ENCODE results near the gene CCNG2.

The CCNG2 gene

DNA sequence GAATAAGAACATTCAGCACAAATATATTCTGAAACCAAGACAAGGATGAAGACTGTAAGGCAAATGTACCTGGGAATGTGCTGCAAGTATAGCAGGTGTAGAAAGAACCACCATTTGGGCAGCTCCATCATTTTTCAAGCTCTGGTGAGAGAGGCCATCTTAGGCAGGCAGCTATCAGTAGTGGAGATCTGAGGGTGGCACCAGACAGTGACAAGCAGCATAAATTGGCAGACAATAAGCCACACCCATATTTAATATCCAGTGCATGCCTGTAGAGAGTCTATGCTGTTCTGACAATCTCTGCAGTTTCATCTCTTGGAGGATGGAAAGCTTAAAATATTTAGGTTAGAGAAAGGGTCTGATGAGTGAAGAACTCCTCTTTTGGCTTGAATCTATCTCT, 22.5 kb downstream of the CCNG2 start:
- no peak for DNase-seq

GRCh38 chr4:77181720-77182119, 24.7 kb downstream of the CCNG2 start:
- no peak for DNase-seq

- no peak for DNase-seq
Observed at GRCh38 chr4:77183777-77184420, 26.9 kb downstream of the CCNG2 start.

DNA sequence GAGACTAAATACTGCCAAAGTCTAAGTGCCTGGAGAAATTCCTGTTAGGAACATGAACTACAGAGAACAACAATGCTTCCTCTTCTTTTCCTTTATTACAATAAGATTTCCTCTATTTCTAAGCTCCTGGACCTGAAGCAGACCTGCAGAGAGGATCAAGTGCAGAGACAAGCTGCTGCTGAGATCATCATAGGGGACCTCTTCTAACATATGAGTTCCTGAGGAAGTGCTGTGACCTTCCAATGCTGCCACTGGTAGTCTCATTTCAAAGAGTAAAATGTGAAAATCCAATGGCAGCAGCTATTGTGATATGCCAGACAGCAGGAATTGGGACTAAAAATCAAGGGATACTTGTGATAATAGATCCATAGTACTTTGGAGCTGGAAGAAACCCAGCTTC, 28.0 kb downstream of the CCNG2 start:
- DNase-seq = no peak

DNA sequence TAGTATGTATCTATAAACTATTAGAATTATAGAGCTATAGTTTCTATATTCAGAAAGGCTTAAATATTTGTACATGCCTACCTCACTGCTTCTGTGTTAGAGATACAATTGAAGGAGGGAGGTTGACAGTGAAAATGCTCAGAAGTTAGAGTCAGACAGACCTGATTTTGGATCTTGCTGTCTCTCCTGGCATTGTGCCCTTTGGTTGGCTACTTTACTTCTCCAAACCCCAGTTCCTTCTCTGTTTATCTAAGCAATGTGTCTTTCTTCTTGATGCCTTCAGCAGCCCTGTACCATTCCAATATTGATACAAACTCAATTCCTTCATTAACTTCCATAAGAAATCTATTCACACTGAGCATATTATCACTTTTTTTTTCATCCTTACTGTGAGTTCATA, 28.7 kb downstream of the CCNG2 start:
- no peak for DNase-seq

DNA sequence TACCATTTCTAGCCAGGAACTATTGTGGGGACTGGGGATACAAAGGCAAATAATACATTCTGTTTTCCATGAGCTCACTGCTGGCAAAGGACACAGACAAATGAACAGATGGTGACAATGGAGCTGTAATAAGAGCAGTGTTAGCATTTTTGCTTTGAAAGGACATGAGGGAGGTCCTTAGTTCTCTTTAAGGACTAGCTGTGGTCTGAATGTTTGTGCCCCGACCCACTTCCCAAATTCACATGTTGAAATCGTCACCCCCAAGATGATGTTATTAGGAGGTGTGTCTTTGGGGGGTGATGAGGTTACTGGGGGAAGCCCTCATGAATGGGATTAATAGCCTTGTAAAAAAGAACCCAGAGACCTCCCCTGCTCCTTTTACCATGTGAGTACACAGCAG, 30.3 kb downstream of the CCNG2 start:
- no peak for DNase-seq

DNA sequence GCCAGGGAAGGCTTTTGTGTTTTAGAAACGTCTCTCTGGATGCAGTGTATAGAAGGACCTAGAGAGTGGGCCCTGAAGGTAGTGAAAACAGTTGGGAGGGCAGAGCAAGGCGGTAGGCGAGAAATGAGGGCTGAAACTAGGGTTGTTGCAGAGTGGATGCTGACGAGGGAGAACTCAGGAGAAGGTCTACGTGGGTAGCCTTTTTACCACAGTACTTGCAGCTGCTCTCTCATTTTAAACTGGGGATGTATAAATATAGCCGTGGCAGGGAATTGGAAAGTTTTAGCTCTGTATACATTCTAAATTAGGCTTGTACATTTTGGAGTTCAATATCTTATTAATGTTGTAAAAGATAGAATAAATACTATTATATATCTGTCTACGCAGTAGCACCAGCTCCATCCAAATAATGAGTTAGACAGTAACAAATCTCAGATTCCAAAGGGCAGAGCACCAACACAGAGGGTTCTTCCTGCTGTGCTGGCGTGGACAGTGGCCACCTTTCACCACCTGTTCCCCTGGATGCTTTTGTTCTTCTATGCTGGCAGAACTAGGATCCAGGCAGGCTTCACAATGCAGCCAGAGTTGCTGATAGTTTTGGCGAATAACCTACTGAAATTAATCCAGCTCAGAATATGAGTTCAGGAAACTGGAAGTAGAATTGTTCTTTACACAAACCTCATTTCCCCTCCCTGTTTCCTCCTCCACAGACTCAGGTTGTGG, 31.7 kb downstream of the CCNG2 start:
- DNase-seq = no peak

DNA sequence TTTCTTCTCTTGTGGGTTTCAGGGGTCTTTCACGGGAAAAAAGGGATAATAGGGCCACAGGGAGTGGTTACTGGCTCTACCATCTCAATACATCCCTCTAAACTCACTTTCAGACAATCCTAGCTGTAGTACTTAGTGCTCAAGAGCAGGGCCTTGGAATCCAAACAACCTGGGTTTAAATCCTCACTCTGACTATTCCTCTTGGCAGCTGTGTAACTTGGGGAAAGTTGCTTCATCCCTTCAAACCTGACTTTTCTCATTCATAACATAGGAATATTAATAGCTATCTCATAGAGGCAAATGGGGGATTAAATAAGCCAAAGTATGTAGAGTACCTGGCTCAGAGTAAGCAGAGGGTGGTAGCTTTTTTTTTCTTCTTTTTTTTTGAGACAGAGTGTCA, 32.4 kb downstream of the CCNG2 start:
- no peak for DNase-seq

DNA sequence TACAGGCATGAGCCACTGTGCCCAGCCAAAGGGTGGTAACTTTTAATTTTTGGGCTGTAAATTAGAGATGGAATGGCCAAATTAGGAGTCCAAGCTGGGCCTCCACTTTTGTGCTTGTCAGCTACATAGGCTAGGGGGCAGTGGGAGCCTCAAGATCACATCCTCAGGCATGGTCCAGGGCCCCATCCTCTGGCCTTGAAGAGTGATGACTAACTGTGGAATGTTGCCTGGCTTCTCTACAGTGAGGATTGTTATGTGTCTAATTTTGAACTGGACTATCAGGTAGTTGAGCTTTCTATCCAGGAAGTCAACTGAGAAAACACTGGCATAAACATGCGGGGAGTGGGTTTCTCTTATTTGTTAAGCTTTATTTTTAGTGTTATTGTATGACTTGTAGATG, 33.0 kb downstream of the CCNG2 start:
- DNase-seq = no peak

DNA sequence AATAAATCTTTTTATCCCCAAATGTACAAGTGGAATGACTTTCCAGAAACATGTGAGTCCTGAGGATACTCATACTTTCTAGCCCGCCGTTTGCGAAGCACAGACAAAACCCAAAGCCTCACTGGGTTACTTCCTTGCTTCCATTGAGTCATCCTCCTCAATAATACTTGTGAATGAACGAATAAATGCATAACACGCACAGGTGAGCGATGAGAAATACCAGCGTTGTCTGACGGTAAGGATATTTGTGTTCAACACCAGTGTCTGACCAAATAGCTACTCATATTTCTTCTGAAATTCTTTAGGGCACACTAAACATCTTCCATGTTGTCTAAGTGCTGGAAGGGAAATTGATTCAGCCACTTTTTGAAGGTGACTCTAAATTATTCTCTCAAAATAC, 36.0 kb downstream of the CCNG2 start:
- no peak for DNase-seq

DNA sequence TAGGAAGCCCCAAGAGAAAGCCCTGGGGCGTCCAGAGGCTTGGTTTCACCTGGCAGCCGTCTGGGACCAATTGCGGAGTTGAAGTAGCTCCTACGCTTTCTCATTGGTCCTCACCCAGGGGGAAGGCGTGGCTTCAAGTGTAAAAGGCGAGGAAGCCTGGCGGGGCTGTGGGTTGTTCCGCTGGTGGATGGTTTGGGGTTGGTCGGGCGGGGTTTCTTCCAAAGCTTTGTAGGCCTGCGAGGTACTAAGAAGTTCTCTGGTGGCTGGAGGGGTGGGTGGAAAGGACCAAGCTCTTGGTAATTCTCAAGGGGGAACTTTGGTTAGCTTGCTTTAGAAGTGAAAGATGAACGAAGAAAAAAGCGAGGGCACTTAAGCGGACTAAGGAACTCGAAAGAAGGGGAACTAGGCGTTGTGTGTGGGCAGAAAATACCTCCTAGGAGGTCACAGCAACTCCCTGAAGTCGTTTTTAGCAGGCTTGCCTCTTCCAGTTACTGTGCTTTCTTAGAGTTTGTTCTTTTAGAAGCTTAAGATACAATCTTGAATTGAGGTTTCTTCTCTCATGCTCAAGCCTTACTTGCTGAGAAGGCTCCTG, 36.6 kb downstream of the CCNG2 start:
- peak; percentile 32 to 57 (median 46) for DNase-seq

DNA sequence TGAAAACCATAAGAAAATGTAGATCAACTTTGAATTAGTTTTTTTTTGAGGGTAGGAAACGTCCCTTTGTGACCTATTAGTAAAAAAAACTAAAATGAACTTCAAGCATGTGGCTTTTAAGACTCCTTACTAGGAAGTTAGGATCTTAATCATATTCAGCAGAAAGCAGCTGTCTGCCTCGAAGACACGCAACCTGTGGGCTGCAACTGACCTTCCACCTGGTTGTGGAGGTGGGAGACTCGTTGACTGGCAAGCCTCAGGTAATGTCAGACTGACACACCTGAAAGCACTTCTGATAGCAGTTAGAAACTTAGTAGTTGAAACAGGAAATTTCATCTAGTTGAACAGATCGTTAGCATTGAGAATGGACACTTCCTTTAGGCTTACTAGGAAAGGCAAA, 37.4 kb downstream of the CCNG2 start:
- DNase-seq = no peak

DNA sequence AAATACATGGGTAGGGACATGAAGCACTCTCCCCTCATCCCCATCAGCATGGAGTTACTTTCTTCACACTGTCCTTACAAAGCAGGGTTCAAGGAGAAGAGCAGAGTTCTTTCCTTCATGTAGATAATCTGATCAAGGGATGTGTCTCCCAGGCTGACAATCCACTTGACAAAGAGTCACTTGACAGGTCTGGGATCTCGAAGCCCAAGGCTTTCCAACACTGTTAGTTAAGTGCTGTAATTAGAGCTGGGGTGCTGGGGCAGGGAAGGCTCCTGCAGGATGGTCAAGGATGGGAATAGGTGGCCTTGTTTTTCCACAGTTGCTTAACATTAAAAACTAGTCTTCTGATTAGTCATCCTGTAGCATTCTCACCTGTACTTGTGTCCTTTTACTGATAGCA, 38.0 kb downstream of the CCNG2 start:
- no peak for DNase-seq

- no peak for DNase-seq
Observed at GRCh38 chr4:77196866-77197265, 39.9 kb downstream of the CCNG2 start.

GRCh38 chr4:77197361-77197760, 40.4 kb downstream of the CCNG2 start:
- no peak for DNase-seq

DNA sequence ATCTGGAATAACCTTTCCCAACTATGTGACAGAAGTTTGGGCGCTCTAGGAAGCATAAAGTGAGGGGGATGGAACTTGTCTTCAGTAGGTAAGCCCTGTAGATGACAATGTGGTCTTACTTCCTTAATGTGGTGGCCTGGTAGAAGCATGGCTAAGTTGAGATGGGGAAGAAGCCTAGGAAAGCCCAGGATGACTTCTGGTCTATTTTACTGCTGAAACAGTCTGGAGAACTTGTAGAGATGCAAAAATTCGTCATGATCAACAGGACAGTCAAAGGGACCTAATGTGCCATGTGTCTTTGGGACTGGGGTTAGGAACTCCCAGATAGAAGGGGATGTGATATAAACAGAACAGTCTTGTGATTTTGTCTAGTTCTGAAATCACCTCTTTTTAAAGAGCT, 40.8 kb downstream of the CCNG2 start:
- no peak for DNase-seq

GRCh38 chr4:77199276-77199675, 42.3 kb downstream of the CCNG2 start:
- no peak for DNase-seq

DNA sequence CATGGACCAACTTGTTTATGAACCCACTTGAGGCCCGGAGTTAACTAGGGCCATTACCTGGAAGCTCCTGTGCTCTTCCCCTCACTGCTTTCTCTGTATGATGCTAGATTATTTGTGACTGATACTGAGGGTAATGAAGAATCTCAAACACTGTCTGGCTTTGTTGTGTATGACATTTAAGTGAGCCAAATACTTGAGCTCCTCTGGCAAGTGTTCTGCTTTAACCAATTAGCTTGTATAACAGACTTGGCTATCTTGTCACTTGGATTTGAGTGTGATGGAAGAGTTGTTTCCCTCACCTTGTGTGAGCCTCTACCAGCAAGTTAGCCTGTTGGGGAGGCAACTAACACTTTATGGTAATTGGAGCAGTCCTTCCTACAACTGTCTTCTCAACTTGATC, 42.7 kb downstream of the CCNG2 start:
- no peak for DNase-seq

DNA sequence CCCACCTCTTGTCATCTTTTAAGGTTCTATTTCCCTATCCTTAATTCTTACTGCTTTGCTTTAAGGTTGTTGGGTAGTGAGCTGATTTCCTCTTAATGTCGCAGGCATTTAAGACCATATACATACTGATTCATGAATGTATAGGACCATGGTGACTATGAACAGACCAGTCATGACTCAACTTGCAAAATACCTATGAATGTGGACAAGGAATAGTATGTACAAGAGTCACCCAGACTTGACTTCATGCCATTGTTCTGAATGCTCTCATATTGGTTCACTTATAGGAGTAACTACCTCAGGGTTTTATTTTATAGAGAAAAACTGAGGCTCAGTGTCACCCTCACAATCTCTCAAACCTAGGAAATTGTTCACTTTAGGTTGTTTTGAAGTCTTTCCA, 44.3 kb downstream of the CCNG2 start:
- DNase-seq = no peak

GRCh38 chr4:77201857-77202256, 44.9 kb downstream of the CCNG2 start:
- DNase-seq = no peak

GRCh38 chr4:77202491-77202890, 45.5 kb downstream of the CCNG2 start:
- no peak for DNase-seq

DNA sequence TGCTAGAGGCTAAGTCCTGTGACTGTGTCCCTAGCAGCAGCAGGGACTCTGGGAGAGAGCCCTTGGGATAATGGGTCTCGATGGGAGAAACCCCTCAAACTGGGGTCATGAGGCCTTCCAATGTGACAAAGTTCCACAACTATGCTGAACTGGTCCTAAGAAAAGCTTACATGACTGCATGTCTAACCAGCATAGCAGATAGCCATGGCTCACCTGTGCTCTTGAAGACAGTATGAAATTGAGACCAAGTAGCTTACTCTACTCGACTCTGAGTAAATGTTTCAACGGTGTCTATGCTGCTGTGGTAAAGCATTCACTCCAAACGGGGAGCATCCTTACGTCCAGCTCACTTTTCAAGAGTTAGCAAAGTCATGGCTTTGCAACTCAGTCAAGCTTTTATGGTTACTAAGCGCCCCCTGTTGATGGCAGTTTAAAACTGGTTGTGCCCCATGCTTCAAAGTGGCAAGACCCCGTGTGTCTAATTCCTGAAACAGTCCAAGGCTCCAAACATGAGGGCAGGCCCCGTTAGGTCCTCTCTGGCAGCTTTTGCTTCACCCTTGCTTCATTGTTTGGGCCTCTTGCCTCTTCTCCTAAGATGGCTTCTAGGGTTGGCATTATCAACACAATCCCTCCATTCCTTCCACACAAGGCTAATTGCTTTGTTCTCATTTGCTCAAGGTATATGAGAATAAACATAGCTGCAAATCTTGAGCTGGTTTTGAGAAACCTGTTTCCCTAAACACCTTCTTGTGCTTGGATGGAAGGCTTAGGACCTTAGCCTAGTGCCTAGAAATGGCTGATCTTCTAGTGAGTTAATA, 46.6 kb downstream of the CCNG2 start:
- DNase-seq = peak; percentile 33 to 53 (median 40)

DNA sequence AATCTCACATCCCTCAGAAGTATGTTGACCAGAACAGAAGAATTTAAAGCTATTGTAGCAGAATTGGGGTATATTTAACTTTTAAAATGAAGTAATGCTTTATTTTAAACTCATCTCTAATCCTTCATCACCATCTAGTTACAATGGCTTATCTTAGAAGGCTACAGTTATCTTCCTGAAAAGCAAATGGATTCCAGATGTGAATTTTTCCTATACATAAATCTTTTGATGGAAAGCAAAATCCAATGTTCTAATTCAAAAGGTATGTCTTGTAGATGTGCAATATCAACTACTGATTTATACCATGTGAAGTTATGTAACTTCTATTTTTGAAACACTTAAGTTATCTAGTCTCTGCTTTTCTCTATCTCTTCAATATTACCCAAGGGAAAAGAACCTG, 47.6 kb downstream of the CCNG2 start:
- DNase-seq = no peak

DNA sequence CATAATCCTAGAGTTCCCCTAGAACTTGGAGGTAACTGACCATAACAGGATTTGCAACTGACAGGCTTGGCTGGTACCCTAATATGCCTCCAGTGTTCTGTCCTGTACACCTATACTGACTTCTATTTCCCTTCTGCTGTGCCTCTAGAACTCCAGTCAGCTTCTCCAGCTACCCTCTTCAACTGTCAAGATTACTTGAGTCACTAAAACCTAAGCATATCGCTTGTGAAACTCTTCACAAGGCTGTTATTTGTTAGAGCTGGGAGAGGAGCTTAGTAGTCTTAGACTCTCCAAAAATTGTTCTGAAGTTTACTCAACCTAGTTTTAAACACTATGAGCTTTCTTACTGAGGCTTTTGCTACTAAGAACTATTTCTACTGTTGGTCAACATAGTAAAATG, 52.0 kb downstream of the CCNG2 start:
- DNase-seq = no peak

All from activated CD4-positive, CD25-positive, alpha-beta regulatory T cell (primary cell).